ENCODE measurements around the gene SPDEF.

DNA sequence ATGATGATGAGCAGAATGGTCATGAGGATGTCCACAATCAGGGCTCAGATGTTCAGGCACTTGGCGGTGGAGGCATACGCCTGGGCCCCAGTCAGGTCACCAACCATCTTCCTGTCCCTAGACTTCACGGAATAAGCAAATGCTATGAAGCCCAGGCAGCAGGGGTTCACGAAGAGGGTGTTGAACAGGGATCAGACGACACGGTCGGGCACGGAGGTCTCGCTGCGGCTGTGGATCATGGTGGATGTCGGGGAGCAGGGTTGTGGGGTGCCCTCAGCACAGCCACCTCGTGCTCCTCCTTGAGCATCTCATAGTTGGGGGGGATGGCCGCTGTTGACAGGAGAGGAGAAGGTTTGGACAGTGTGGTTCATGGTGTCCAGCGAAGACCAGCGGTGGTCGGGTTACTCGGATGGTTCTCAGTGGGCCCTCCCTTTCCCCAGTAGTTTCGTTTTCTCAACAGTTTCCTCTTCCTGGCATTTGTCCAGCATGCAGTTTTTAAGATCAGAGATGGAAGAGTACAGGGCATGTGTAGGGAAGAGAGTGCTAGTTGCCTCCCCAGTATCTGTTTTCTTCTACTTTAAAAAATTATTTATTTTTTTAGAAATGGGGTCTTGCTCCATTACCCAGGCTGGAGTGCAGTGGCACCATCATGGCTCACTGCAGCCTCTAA lies 20.3 kb upstream of the SPDEF start:
- TF ChIP-seq POLR2AphosphoS5 (IDR thresholded peaks at IDR 0.05; ENCODE audit: insufficient read depth in 1 of 2, low read depth in 1 of 2), result no peak
- no peak for TF ChIP-seq CTCF (IDR thresholded peaks at IDR 0.05)

Data from vagina (tissue), 2 donors.